HEK293 (cell line): ENCODE results near the gene LY9.

Source experiments
- CTCF ChIA-PET: fragments of 350-600 bp; formaldehyde crosslinking; extraction: SDS; loops from one replicate; lab custom pipeline; 2021; ENCODE audit warnings: antibody characterized with exemption; lab: Yijun Ruan, JAX
- POLR2A ChIA-PET: fragments of 300-600 bp; formaldehyde crosslinking; extraction: SDS; loops from one replicate; lab custom pipeline; 2020; ENCODE audit warnings: antibody characterized with exemption, inconsistent platforms; lab: Yijun Ruan, JAX
- H3K27ac ChIP-seq: fragments of 200-500 bp; sonication (Bioruptor generic); 2 replicates; pipeline ENCODE4 v1.5.1; 2014; ENCODE audit warnings: low read depth, low read length, control low read depth, inconsistent platforms; ENCODE audit errors: extremely low read depth
- H3K36me3 ChIP-seq, 2 experiments: fragments of 200-500 bp in 1 of 2; sonication (Bioruptor generic) in 1 of 2; 1 replicate in 1 of 2; 2 replicates in 1 of 2; pipeline ENCODE4 v1.5.1; 2014 to 2017; ENCODE audit warnings: inconsistent platforms in 2 of 2, low read length in 2 of 2; ENCODE audit not compliant: control insufficient read depth in 2 of 2, insufficient read depth in 1 of 2
- H3K4me1 ChIP-seq: fragments of 200-500 bp; sonication (Bioruptor generic); 2 replicates; pipeline ENCODE4 v1.5.1; 2014; ENCODE audit warnings: mild to moderate bottlenecking, low read length, inconsistent platforms; ENCODE audit not compliant: control insufficient read depth, insufficient read depth
- H3K4me3 ChIP-seq: 2 replicates; pipeline ENCODE4 v1.5.1; 2011; ENCODE audit warnings: low read depth, mild to moderate bottlenecking, control low read depth, low read length, moderate library complexity
- H3K9me3 ChIP-seq: fragments of 200-500 bp; sonication (Bioruptor generic); 2 replicates; pipeline ENCODE4 v1.5.1; 2014; ENCODE audit warnings: low read depth, low read length, inconsistent platforms; ENCODE audit not compliant: control insufficient read depth, insufficient read depth
- FEZF1 ChIP-seq: fragments of 450-650 bp; formaldehyde crosslinking; IDR thresholded peaks from 2 replicates; pipeline ENCODE4 v1.5.1; 2016; ENCODE audit warnings: missing biosample characterization, missing genetic modification characterization
- WT1 ChIP-seq: fragments of 450-650 bp; formaldehyde crosslinking; IDR thresholded peaks from 2 replicates; pipeline ENCODE4 v1.5.1; 2016; ENCODE audit warnings: missing biosample characterization, missing genetic modification characterization
- ZBTB8A ChIP-seq: fragments of 450-650 bp; formaldehyde crosslinking; IDR thresholded peaks from 2 replicates; pipeline ENCODE4 v1.5.1; 2016; ENCODE audit warnings: missing biosample characterization, missing genetic modification characterization
- ZNF148 ChIP-seq: fragments of 450-650 bp; formaldehyde crosslinking; IDR thresholded peaks from 2 replicates; pipeline ENCODE4 v1.5.0; 2017; ENCODE audit warnings: missing biosample characterization, missing genetic modification characterization, borderline replicate concordance
- ZNF239 ChIP-seq: fragments of 450-650 bp; formaldehyde crosslinking; IDR thresholded peaks from 2 replicates; pipeline ENCODE4 v1.5.1; 2016; ENCODE audit warnings: missing biosample characterization, missing genetic modification characterization
- ZNF354C ChIP-seq: fragments of 450-650 bp; formaldehyde crosslinking; IDR thresholded peaks from 2 replicates; pipeline ENCODE4 v1.5.1; 2016; ENCODE audit warnings: missing biosample characterization, missing genetic modification characterization, low read depth, borderline replicate concordance
- ZNF555 ChIP-seq: fragments of 450-650 bp; formaldehyde crosslinking; conservative IDR thresholded peaks from 2 replicates; pipeline ENCODE4 v1.5.1; 2017; ENCODE audit warnings: missing biosample characterization, mild to moderate bottlenecking, missing genetic modification characterization, inconsistent platforms
- TF ChIP-seq, protein P1 (sequence below): fragments of 450-650 bp; formaldehyde crosslinking; IDR thresholded peaks from 2 replicates; pipeline ENCODE4 v1.5.1; 2016; ENCODE audit warnings: missing biosample characterization, missing genetic modification characterization, borderline replicate concordance
- TF ChIP-seq, protein P2 (sequence below): fragments of 450-650 bp; formaldehyde crosslinking; conservative IDR thresholded peaks from 2 replicates; pipeline ENCODE4 v1.5.1; 2016; ENCODE audit warnings: low read depth, missing biosample characterization, missing genetic modification characterization

The LY9 gene

GRCh38 chr1:160836561-160836960, 40.6 kb downstream of the LY9 start (continued):
- TF ChIP-seq ZNF148 (tag by site-specific recombination): no peak
- no peak for TF ChIP-seq FEZF1 (tag by site-specific recombination)
- TF ChIP-seq, all 188 proteins: peak for 0

- Histone ChIP-seq H3K27ac (no peak overlapping the region), H3K36me3 (no peaks in the 10 kb centered on the region), H3K4me3 (no peak overlapping the region)
- CTCF ChIA-PET: interaction anchor here (0.7 to 6.6 kb wide), 5 partner anchors 15 to 156 kb away, joined by 3 to 132 read pairs (median 6); partner anchors contain the start of gene ITLN2
- no peak for TF ChIP-seq ZNF239 (tag by site-specific recombination)
- TF ChIP-seq, protein P1, sequence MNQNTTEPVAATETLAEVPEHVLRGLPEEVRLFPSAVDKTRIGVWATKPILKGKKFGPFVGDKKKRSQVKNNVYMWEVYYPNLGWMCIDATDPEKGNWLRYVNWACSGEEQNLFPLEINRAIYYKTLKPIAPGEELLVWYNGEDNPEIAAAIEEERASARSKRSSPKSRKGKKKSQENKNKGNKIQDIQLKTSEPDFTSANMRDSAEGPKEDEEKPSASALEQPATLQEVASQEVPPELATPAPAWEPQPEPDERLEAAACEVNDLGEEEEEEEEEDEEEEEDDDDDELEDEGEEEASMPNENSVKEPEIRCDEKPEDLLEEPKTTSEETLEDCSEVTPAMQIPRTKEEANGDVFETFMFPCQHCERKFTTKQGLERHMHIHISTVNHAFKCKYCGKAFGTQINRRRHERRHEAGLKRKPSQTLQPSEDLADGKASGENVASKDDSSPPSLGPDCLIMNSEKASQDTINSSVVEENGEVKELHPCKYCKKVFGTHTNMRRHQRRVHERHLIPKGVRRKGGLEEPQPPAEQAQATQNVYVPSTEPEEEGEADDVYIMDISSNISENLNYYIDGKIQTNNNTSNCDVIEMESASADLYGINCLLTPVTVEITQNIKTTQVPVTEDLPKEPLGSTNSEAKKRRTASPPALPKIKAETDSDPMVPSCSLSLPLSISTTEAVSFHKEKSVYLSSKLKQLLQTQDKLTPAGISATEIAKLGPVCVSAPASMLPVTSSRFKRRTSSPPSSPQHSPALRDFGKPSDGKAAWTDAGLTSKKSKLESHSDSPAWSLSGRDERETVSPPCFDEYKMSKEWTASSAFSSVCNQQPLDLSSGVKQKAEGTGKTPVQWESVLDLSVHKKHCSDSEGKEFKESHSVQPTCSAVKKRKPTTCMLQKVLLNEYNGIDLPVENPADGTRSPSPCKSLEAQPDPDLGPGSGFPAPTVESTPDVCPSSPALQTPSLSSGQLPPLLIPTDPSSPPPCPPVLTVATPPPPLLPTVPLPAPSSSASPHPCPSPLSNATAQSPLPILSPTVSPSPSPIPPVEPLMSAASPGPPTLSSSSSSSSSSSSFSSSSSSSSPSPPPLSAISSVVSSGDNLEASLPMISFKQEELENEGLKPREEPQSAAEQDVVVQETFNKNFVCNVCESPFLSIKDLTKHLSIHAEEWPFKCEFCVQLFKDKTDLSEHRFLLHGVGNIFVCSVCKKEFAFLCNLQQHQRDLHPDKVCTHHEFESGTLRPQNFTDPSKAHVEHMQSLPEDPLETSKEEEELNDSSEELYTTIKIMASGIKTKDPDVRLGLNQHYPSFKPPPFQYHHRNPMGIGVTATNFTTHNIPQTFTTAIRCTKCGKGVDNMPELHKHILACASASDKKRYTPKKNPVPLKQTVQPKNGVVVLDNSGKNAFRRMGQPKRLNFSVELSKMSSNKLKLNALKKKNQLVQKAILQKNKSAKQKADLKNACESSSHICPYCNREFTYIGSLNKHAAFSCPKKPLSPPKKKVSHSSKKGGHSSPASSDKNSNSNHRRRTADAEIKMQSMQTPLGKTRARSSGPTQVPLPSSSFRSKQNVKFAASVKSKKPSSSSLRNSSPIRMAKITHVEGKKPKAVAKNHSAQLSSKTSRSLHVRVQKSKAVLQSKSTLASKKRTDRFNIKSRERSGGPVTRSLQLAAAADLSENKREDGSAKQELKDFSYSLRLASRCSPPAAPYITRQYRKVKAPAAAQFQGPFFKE (tag by site-specific recombination): no peak
- no peak for TF ChIP-seq WT1 (tag by site-specific recombination)
- TF ChIP-seq ZNF354C (tag by site-specific recombination): no peak
- TF ChIP-seq, protein P2, sequence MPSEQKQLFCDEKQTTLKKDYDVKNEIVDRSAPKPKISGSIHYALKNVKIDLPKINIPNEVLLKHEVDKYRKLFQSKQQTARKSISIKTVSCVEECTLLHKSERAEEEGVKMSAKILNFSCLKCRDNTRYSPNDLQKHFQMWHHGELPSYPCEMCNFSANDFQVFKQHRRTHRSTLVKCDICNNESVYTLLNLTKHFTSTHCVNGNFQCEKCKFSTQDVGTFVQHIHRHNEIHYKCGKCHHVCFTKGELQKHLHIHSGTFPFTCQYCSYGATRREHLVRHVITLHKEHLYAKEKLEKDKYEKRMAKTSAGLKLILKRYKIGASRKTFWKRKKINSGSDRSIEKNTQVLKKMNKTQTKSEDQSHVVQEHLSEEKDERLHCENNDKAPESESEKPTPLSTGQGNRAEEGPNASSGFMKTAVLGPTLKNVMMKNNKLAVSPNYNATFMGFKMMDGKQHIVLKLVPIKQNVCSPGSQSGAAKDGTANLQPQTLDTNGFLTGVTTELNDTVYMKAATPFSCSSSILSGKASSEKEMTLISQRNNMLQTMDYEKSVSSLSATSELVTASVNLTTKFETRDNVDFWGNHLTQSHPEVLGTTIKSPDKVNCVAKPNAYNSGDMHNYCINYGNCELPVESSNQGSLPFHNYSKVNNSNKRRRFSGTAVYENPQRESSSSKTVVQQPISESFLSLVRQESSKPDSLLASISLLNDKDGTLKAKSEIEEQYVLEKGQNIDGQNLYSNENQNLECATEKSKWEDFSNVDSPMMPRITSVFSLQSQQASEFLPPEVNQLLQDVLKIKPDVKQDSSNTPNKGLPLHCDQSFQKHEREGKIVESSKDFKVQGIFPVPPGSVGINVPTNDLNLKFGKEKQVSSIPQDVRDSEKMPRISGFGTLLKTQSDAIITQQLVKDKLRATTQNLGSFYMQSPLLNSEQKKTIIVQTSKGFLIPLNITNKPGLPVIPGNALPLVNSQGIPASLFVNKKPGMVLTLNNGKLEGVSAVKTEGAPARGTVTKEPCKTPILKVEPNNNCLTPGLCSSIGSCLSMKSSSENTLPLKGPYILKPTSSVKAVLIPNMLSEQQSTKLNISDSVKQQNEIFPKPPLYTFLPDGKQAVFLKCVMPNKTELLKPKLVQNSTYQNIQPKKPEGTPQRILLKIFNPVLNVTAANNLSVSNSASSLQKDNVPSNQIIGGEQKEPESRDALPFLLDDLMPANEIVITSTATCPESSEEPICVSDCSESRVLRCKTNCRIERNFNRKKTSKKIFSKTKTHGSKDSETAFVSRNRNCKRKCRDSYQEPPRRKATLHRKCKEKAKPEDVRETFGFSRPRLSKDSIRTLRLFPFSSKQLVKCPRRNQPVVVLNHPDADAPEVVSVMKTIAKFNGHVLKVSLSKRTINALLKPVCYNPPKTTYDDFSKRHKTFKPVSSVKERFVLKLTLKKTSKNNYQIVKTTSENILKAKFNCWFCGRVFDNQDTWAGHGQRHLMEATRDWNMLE (tag by site-specific recombination): no peak
- no peak for TF ChIP-seq ZBTB8A
- no peak for TF ChIP-seq ZNF555
- TF ChIP-seq, all 188 proteins: peak for 0
- no peaks in the 10 kb centered on the region for H3K9me3 ChIP-seq
- no peaks in the 10 kb centered on the region for H3K4me1 ChIP-seq
- POLR2A ChIA-PET: no interaction called here
Measured at GRCh38 chr1:160836981-160837557, 41.1 kb downstream of the LY9 start.
